ENCODE results near the gene MXRA8.

The MXRA8 gene

GRCh38 chr1:1328254-1328653 is 30.1 kb downstream of the MXRA8 start:
- no peak overlapping the region for H2BK5ac ChIP-seq (ENCODE audit: low read length)
- no peak for DNase-seq
- H3K4me2 ChIP-seq (ENCODE audit: low read length) = no peak overlapping the region
- H3K23ac ChIP-seq (ENCODE audit: low read length) = no peak overlapping the region
- H2AK5ac ChIP-seq (ENCODE audit: low read length) = no peak overlapping the region
- H3K79me1 ChIP-seq (ENCODE audit: low read length) = peaks cover 8% of the 10 kb centered on the region
- no peak overlapping the region for H3K4me3 ChIP-seq (ENCODE audit: low read length)
- no peak overlapping the region for H3K9ac ChIP-seq (ENCODE audit: low read length)
- H2BK120ac ChIP-seq (ENCODE audit: low read depth, low read length) = no peak overlapping the region
- H3K4me1 ChIP-seq (ENCODE audit: control insufficient read depth, low read depth, low read length) = no peaks in the 10 kb centered on the region
- H3K27ac ChIP-seq (ENCODE audit: low read depth, low read length) = no peak overlapping the region
- H3K4ac ChIP-seq (ENCODE audit: low read depth, low read length) = no peak overlapping the region
- H2BK15ac ChIP-seq (replicated peaks; ENCODE audit: low read depth) = no peak overlapping the region
- H4K8ac ChIP-seq (ENCODE audit: low read depth, low read length) = no peak overlapping the region
- no peaks in the 10 kb centered on the region for H3K27me3 ChIP-seq (ENCODE audit: insufficient read depth, low read length, poor library complexity)
- no peak overlapping the region for H3K18ac ChIP-seq (ENCODE audit: low read length)
- H3K36me3 ChIP-seq (ENCODE audit: control insufficient read depth, insufficient read depth, low read length) = no peaks in the 10 kb centered on the region
- peaks cover 11% of the 10 kb centered on the region for H3K79me2 ChIP-seq (ENCODE audit: control insufficient read depth, insufficient read depth, low read length)
- no CpG with 5 or more reads among the region's 15 CpGs for WGBS (ENCODE audit: extremely low coverage, insufficient coverage, low lambda C conversion rate)
- no peak overlapping the region for H3K56ac ChIP-seq (ENCODE audit: low read length)
- H4K5ac ChIP-seq (ENCODE audit: low read length) = no peak overlapping the region

GRCh38 chr1:1327291-1327690 is 31.1 kb downstream of the MXRA8 start:
- Histone ChIP-seq H4K8ac (ENCODE audit: low read depth, low read length) (no peak overlapping the region), H3K79me1 (ENCODE audit: low read length) (peaks cover 12% of the 10 kb centered on the region), H3K56ac (ENCODE audit: low read length) (no peak overlapping the region), H2BK15ac (replicated peaks; ENCODE audit: low read depth) (no peak overlapping the region), H2AK5ac (ENCODE audit: low read length) (no peak overlapping the region), H3K27me3 (ENCODE audit: insufficient read depth, low read length, poor library complexity) (no peaks in the 10 kb centered on the region), H3K9ac (ENCODE audit: low read length) (no peak overlapping the region), H3K23ac (ENCODE audit: low read length) (no peak overlapping the region), H3K36me3 (ENCODE audit: control insufficient read depth, insufficient read depth, low read length) (no peaks in the 10 kb centered on the region), H3K4me1 (ENCODE audit: control insufficient read depth, low read depth, low read length) (no peaks in the 10 kb centered on the region), H3K4me3 (ENCODE audit: low read length) (no peak overlapping the region), H3K4ac (ENCODE audit: low read depth, low read length) (no peak overlapping the region), H3K4me2 (ENCODE audit: low read length) (no peak overlapping the region), H2BK5ac (ENCODE audit: low read length) (no peak overlapping the region), H3K27ac (ENCODE audit: low read depth, low read length) (no peak overlapping the region), H3K18ac (ENCODE audit: low read length) (no peak overlapping the region), H3K79me2 (ENCODE audit: control insufficient read depth, insufficient read depth, low read length) (peaks cover 17% of the 10 kb centered on the region), H4K5ac (ENCODE audit: low read length) (no peak overlapping the region), H2BK120ac (ENCODE audit: low read depth, low read length) (no peak overlapping the region)
- no CpG with 5 or more reads among the region's 40 CpGs for WGBS (ENCODE audit: extremely low coverage, insufficient coverage, low lambda C conversion rate)
- DNase-seq = no peak

- Histone ChIP-seq H2BK120ac (ENCODE audit: low read depth, low read length) (no peak overlapping the region), H3K56ac (ENCODE audit: low read length) (no peak overlapping the region), H4K8ac (ENCODE audit: low read depth, low read length) (no peak overlapping the region), H3K4me2 (ENCODE audit: low read length) (no peak overlapping the region), H3K27ac (ENCODE audit: low read depth, low read length) (no peak overlapping the region), H3K4me1 (ENCODE audit: control insufficient read depth, low read depth, low read length) (no peaks in the 10 kb centered on the region), H3K79me2 (ENCODE audit: control insufficient read depth, insufficient read depth, low read length) (peaks cover 29% of the 10 kb centered on the region), H3K27me3 (ENCODE audit: insufficient read depth, low read length, poor library complexity) (no peaks in the 10 kb centered on the region), H3K4me3 (ENCODE audit: low read length) (no peak overlapping the region), H2AK5ac (ENCODE audit: low read length) (no peak overlapping the region), H3K36me3 (ENCODE audit: control insufficient read depth, insufficient read depth, low read length) (no peaks in the 10 kb centered on the region), H3K18ac (ENCODE audit: low read length) (no peak overlapping the region), H3K23ac (ENCODE audit: low read length) (no peak overlapping the region), H4K5ac (ENCODE audit: low read length) (no peak overlapping the region), H2BK5ac (ENCODE audit: low read length) (no peak overlapping the region), H3K4ac (ENCODE audit: low read depth, low read length) (no peak overlapping the region), H2BK15ac (replicated peaks; ENCODE audit: low read depth) (no peak overlapping the region), H3K79me1 (ENCODE audit: low read length) (peaks cover 18% of the 10 kb centered on the region), H3K9ac (ENCODE audit: low read length) (no peak overlapping the region)
- DNase-seq = no peak
- no CpG with 5 or more reads among the region's 8 CpGs for WGBS (ENCODE audit: extremely low coverage, insufficient coverage, low lambda C conversion rate)
Observed at GRCh38 chr1:1326075-1326605, 32.2 kb downstream of the MXRA8 start.

GRCh38 chr1:1325288-1326074 is 32.9 kb downstream of the MXRA8 start:
- H2BK120ac ChIP-seq (ENCODE audit: low read depth, low read length) = no peak overlapping the region
- no CpG with 5 or more reads among the region's 16 CpGs for WGBS (ENCODE audit: extremely low coverage, insufficient coverage, low lambda C conversion rate)
- peak overlapping the region; percentile 66 for H3K23ac ChIP-seq (ENCODE audit: low read length)
- peaks cover 34% of the 10 kb centered on the region for H3K79me2 ChIP-seq (ENCODE audit: control insufficient read depth, insufficient read depth, low read length)
- peak overlapping the region; percentile 46 for H3K4ac ChIP-seq (ENCODE audit: low read depth, low read length)
- H3K4me2 ChIP-seq (ENCODE audit: low read length) = peak overlapping the region; percentile 87
- H2AK5ac ChIP-seq (ENCODE audit: low read length) = peak overlapping the region; percentile 37
- peaks cover 21% of the 10 kb centered on the region for H3K79me1 ChIP-seq (ENCODE audit: low read length)
- no peak overlapping the region for H4K5ac ChIP-seq (ENCODE audit: low read length)
- H3K4me3 ChIP-seq (ENCODE audit: low read length) = peak overlapping the region; percentile 72
- H3K9ac ChIP-seq (ENCODE audit: low read length) = peak overlapping the region; percentile 87
- H4K8ac ChIP-seq (ENCODE audit: low read depth, low read length) = no peak overlapping the region
- no peaks in the 10 kb centered on the region for H3K27me3 ChIP-seq (ENCODE audit: insufficient read depth, low read length, poor library complexity)
- no peaks in the 10 kb centered on the region for H3K36me3 ChIP-seq (ENCODE audit: control insufficient read depth, insufficient read depth, low read length)
- H3K27ac ChIP-seq (ENCODE audit: low read depth, low read length) = no peak overlapping the region
- no peak overlapping the region for H3K18ac ChIP-seq (ENCODE audit: low read length)
- H2BK15ac ChIP-seq (replicated peaks; ENCODE audit: low read depth) = no peak overlapping the region
- no peak for DNase-seq
- peak overlapping the region; percentile 91 for H3K56ac ChIP-seq (ENCODE audit: low read length)
- H3K4me1 ChIP-seq (ENCODE audit: control insufficient read depth, low read depth, low read length) = no peaks in the 10 kb centered on the region
- H2BK5ac ChIP-seq (ENCODE audit: low read length) = no peak overlapping the region

- Histone ChIP-seq H3K9ac (ENCODE audit: low read length) (peak within 1 kb of the TSS; percentile 94), H2BK5ac (ENCODE audit: low read length) (no peak within 1 kb of the TSS), H3K23ac (ENCODE audit: low read length) (peak within 1 kb of the TSS; percentile 66), H2AK5ac (ENCODE audit: low read length) (peak within 1 kb of the TSS; percentile 37), H4K5ac (ENCODE audit: low read length) (no peak within 1 kb of the TSS), H2BK120ac (ENCODE audit: low read depth, low read length) (no peak within 1 kb of the TSS), H3K79me1 (ENCODE audit: low read length) (peaks cover 21% of the 10 kb centered on the region), H3K4me3 (ENCODE audit: low read length) (peak within 1 kb of the TSS; percentile 89), H3K4me1 (ENCODE audit: control insufficient read depth, low read depth, low read length) (no peaks in the 10 kb centered on the region), H3K36me3 (ENCODE audit: control insufficient read depth, insufficient read depth, low read length) (no peaks in the 10 kb centered on the region), H3K4ac (ENCODE audit: low read depth, low read length) (peak within 1 kb of the TSS; percentile 75), H3K27ac (ENCODE audit: low read depth, low read length) (peak within 1 kb of the TSS; percentile 28), H3K56ac (ENCODE audit: low read length) (peak within 1 kb of the TSS; percentile 97), H4K8ac (ENCODE audit: low read depth, low read length) (no peak within 1 kb of the TSS), H3K18ac (ENCODE audit: low read length) (peak within 1 kb of the TSS; percentile 35), H3K79me2 (ENCODE audit: control insufficient read depth, insufficient read depth, low read length) (peaks cover 37% of the 10 kb centered on the region), H3K4me2 (ENCODE audit: low read length) (peak within 1 kb of the TSS; percentile 87), H2BK15ac (replicated peaks; ENCODE audit: low read depth) (no peak within 1 kb of the TSS), H3K27me3 (ENCODE audit: insufficient read depth, low read length, poor library complexity) (no peaks in the 10 kb centered on the region)
- DNase-seq = peak; percentile 92
- no CpG with 5 or more reads among the region's 84 CpGs for WGBS (ENCODE audit: extremely low coverage, insufficient coverage, low lambda C conversion rate)
Observed at GRCh38 chr1:1324524-1325287, 33.6 kb downstream of the MXRA8 start, which contains the start of the genes CPTP and INTS11. Gene CPTP (plus strand): TSS chr1:1324802. CDS start chr1:1326911, 2,109 bp downstream. Gene INTS11 (minus strand): TSS chr1:1324660. CDS start chr1:1324608, 52 bp downstream.

Measured in mesendoderm (in vitro differentiated cells).